Pons (tissue), 1 donor: Measurements from ENCODE around the gene SUMO4.
"Not testable (repeated sequence)": the region's sequence is repeated elsewhere in the genome, so short reads cannot be mapped to it uniquely, and the experiment has no call there.

Source experiments
- DNase-seq: peaks from one replicate; pipeline ENCODE4 v3.0.0-alpha.2; 2016; ENCODE audit warnings: low spot score

The SUMO4 gene

DNA sequence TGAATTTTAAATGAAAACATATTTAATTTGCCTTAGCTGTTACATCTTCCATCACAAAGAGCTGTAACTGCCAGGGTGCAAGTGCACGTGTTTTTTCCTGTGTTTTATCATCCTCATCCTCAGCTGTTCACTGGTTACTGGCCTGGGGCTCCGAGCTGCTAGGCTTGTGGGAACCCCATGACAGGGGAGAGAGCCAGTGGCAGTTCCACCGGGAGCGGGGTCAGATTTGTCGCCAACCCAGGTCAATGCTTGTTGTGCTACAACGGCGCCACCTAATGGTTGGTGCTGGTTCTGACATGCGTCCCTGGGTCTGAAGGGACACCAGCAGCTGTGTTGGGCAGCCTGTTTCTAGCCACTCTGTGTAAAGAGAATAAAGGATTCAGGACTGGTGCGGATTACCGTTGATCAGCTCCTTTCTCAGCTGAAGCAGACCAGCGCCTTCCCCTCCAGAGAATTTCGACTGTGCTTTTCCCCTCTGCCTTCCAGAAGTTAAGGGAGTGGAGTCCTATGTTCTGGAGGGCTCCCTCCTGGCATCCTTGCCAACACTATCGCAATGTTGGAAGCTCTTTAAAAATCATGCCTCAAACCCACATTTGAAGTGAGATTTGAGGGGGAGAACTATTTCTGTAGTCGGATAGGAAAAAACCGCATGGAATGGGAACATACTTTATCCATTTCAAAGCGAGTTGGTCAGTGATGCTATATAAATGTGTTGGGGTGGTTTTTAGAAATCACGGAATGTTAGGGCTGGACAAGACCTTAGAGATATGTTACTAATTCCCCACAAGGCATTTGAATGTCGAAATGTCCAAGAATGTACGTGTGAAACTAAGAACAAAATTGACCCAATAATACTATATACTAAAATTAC, 32.1 kb downstream of the SUMO4 start:
- peak; percentile 91 for DNase-seq

DNA sequence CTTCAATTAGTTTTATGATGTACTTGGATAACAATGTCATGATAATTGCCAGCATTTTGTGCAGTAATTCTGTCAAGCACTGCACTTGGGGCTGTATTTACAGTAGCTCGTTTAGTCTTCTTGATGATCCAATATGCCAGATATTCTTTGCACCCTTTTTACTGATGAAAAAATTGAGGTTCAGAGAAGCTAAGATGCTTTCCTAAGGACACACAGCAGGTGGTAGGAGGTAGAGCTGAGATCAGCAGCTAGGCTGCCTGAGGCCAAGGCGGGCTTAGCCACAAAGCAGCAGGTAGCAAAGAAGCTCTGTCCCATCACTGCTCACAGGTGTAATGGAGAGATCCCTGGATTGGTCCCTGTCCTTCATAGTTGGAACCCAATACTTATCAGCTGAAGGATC, 33.3 kb downstream of the SUMO4 start:
- DNase-seq = no peak

DNA sequence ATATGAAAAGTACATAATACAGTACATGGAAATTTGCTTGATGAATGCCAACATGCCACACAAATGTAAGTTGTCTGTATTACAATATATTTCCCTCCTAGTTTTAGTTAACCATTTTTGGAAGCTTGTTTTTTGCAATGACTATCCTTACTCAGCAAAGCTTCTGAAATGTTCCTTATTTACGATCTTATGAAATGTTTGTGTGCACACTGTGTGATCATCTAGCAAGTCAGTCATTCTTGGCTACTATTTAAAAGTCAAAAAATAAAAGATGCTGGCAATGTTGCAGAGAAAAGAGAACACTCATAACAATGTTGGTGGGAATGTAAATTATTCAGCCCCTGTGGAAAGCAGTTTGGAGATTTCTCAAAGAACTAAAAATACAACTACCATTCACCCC, 33.8 kb downstream of the SUMO4 start:
- no peak for DNase-seq

DNA sequence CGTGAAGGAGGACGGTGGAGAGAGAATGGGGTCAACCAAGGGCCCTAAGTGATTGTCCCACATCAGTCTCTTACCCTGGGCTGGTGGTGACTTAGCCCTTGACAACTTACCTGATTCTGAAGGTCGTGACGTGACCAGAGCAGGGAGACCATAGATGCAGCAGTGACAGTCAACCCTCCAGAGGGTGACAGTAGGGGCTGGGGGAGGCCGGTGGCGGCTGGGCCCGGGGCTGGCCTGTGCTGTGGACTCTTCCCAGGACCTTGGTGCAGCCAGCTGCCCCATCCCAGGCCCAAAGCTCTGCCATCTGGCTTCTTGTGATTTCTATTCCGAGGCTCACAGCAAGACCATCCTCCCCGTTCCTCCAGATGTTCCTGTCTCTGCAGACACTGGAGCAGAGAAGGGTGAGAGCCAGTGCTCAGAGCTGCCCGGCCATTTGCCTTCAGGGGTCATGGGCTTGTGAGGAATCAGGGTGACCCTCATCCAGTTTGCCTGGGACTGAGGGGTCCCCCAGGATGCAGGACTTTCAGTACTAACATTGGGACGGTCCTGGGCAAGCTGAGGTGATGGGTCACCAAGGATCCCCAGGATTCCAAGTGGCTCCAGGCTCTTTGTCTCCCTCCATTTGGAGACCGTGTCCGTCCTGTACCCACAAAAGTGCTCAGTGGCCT, 36.0 kb downstream of the SUMO4 start:
- no peak for DNase-seq

DNA sequence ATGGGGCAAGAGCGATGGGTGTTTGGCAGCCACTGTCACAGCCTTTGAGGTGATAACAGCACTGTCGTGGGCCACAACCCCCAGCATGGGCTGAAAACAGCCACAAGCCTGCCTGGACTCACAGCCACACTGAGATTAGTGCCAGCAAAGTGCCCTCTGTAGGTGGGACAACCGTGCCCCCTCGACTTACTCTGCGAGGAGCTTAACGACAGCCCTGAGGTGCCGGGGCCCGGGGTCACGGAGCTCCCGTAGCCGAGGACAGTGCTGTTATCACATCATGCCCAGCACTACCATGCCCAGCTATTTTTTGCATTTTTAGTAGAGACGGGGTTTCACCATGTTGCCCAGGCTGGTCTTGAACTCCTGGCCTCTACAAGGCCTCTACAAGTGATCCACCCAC, 36.6 kb downstream of the SUMO4 start:
- no peak for DNase-seq

DNA sequence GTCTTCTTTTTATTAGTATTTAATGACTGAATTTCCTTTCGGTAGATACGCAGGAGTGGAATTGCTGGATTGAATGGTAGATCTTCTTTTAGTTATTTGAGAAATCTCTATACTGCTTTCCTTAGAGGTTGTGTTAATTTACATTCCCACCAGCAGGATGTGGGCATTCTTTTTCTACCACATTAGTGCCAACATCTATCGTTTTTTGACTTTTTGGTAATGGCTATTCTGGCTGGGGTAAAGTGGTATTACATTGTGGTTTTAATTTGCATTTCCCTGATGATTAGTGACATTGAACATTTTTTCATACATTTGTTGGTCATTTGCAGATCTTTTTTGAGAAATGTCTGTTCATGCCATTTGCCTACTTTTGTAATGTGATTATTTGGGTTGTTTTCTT, 37.1 kb downstream of the SUMO4 start:
- no peak for DNase-seq

DNA sequence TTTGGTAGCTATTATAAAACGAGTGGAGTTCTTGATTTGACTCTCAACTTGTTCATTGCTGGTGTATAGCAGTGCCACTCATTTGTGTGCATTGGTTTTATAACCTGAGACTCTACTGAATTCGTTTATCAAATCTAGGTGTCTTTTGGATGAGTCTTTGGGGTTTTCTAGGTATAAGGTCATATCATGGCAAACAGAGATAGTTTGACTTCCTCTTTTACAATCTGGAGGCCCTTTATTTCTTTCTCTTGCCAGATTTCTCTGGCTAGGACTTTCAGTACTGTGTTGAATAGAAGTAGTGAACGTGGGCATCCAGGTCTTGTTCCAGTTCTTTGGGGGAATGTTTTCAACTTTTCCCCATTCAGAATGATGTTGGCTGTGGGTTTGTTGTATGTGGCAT, 38.8 kb downstream of the SUMO4 start:
- no peak for DNase-seq

DNA sequence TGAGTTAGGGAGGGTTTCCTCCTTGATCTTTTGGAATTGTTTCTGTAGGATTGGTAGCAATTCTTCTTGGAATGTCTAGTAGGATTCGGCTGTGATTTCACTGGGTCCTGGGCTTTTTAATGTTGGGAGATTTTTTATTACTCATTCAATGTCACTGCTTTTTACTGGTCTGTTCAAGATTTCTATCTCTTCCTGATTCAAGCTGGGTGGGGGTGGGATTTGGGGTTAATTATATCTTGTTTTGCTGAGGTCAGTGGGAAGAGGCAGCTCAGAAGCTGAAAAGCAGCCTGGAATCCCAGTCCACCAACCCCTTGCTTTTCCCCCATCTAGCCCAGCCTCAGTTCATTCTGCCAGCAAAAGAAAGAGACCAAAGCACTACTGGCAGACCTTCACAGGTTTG, 39.6 kb downstream of the SUMO4 start:
- no peak for DNase-seq

DNA sequence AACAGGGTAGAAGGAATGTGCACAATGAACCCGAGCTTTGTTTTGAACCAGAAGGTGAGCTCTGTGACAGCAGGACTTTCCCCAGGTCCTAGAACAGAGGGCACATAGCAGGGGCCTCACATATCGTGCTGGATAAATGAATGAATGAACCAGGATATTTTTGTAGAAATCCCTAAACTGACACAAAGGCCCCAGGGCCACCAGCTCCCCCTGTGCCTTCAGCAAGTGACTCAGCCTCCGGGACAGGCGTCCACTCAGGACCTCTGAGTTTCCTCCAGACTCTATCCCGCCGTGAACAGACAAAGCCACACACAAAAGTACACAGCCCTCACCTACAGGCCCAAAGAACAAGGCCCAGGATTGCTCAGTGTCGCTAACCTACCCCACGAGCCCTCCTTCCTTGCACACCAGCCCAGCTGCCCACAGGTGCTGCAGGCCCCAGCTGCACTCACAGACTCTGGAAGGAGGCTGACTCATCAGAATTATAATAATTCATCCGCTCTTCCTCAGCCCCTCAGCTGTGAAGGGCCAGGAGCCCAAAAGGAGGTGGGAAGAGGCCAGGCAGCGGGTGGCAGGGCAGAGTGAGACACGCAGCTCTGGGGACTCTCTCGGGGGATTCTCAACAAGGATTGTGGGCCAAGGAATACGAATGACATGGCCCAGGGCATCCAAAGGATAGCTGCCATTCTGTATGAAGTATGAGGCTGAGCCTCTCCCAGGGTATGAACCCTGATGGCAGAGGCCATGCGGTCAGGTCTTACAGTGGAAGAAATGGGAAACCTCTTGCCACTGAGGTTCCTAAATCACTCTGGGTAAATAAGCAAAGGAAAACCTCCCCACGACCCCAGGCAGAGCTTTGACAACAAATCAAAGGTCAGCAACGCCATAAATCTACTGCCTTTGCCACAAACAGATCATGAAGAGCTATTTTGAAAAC, 40.9 kb downstream of the SUMO4 start:
- no peak for DNase-seq

DNA sequence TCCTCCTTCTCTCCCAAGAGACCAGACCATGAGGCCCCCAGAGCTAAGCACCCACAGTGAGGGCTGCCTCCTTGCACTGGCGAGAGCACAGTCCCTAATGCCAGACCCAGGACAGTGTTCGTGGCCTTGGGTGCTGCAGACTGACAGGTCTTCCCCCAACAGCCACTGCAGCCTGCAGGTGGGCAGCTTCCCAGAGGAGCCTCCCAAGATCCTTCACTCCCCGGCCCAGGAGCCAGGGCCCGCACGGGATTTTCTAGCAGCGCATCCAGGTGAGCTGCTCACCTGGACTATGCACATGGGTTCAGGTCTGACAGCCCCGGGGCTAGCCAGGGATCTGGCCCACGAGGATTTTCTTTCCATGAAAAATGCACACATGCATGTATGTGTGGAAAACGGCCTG, 41.7 kb downstream of the SUMO4 start:
- DNase-seq = no peak

DNA sequence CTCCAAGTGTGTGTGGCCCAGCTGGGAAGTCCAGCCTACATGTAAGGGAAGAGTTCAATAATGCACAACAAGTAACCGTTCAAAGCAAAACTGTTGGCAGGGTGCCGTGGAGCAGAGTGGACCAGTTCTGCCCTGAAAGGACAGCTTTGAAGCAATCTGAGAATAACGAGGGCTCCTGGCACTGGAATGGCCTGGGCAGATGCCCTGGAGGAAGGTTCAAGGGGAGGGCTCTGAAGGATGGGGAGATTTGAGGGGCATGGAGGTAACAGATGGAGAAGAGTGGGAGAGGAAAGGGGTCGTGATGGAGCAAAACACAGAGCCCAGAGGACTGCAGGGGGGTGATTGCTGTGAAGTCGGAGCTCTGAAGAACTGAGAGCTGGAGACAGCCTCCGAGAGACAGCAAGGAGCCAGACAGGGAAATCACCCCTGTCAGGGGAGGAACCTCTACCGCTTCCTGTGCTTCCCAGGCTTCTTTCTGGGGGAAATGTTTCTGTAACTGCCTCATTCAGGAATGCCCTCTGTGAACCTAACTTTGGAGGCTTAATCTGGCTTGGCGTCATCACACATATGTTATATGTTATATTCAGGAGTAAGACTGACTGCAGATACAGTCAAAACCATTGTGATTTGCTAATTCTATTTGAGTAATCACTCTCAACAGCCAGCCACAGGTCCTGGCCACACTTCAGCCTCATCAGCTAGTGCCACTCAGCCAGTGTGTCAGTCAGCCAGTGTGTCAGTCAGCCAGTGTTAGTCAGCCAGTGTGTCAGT, 43.5 kb downstream of the SUMO4 start:
- DNase-seq = peak; percentile 54

DNA sequence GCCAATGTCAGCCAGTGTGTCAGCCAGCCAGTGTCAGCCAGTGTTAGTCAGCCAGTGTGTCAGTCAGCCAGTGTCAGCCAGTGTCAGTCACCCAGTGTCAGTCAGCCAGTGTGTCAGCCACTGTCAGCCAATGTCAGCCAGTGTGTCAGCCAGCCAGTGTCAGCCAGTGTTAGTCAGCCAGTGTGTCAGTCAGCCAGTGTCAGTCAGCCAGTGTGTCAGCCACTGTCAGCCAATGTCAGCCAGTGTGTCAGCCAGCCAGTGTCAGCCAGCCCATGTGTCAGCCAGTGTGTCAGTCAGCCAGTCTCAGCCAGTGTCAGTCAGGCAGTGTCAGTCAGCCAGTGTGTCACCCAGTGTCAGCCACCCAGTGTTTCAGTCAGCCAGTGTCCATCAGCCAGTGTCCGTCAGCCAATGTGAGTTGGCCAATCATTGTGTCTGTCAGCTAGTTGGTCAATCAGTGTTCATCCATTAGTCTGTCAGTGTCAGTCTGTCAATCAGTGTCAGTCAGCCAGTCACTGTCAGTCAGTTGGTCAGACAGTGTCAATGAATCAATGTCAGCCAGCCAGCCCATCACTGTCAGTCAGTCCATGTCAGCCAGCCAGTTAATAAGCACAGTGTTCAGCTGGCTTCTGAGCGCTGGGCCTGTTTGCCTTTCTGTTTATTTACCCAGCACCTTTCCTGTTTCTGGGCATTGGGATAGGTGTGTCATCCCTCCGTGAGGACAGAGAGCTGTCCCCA, 44.5 kb downstream of the SUMO4 start:
- not testable (repeated sequence) for DNase-seq

DNA sequence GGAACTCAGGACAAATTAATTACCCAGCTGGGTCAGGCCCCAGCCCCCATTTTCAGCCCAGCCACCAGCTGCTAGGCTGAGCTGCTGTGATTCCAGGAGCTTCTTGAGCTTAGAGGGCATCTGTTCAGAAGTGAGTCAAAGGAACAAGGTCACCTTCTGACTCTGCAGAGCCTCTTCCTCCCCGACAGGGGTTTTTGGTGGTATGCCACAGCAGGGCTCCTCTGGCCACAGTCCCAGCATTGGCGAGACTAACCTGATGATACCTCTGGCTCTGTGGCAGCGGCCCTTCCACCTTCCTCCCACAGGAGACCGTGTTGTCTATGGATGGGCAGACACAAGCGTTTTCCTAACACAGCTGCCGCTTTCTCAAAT, 45.0 kb downstream of the SUMO4 start:
- no peak for DNase-seq

DNA sequence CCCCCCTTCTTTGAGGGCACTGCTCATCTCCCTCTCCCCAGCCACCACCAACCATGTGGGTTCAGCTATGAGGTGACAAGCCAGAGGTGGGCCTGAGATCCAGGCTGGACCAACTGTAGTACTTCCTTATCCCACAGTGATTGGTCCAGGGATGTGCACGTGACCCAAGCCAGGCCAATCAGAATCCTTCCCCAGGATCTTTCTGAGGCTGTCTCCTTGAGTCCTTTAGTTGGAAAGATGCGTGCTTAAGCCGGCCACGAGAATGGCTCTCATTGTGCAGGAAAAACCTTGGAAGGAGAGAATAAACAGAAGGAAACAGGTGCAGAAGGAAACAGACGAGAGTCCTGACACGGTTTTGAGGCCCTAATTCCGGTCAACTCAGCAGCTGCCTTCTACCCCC, 45.5 kb downstream of the SUMO4 start:
- DNase-seq = no peak

DNA sequence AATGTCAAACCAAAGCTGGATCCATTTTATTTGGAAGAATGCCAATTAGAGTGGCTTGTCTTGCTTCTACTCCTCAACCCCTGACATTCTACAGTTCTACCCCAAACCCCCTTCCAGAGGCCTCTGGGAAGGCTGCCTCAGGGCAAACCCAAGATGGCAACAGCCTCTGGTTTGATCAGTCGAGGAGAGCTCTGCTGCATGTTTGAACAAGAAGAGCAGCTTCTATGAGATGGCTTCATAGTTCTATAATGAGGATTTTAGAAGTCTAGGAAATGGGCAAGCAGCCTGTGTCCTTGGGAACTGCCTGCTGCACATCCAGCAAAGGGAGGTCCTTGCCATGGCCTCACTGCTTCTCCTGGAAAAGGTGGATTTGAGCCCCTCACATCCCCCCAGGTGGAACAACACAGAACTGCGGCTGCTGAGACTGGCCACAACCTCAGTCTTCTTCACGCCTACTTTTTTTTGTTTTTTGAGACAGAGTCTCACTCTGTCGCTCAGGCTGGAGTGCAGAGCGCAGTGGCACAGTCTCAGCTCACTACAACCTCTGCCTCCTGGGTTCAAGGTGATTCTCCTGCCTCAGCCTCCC, 46.8 kb downstream of the SUMO4 start:
- DNase-seq = no peak

DNA sequence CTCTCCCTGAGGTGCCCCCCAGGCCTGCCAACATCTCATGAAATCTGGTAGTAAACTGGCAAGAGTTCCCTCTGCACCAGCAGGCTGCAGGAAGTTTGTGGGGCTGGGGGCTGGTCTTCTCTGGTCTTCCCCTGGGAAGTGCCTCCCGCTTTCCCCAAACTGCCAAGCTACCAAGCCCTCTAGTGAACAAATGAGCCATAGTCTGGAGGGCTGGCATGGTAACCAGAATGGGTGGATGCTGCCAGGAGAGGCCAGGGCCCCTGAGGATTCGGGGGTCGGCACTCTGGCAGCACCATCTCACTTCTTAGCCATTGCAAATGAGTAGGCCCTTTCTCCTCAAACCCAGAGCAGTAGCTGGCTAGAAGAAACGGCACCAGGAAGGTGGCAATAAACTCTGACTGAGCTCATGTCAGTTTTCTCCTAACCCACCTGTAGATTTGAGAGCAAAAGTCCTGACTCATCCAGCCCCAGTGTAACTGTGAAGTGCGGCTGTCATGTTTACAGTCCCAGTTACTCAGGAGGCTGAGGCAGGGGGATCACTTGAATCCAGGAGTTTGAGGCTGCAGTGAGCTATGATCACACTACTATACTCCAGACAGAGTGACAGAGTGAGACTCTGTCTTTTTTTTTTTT, 48.9 kb downstream of the SUMO4 start:
- no peak for DNase-seq

DNA sequence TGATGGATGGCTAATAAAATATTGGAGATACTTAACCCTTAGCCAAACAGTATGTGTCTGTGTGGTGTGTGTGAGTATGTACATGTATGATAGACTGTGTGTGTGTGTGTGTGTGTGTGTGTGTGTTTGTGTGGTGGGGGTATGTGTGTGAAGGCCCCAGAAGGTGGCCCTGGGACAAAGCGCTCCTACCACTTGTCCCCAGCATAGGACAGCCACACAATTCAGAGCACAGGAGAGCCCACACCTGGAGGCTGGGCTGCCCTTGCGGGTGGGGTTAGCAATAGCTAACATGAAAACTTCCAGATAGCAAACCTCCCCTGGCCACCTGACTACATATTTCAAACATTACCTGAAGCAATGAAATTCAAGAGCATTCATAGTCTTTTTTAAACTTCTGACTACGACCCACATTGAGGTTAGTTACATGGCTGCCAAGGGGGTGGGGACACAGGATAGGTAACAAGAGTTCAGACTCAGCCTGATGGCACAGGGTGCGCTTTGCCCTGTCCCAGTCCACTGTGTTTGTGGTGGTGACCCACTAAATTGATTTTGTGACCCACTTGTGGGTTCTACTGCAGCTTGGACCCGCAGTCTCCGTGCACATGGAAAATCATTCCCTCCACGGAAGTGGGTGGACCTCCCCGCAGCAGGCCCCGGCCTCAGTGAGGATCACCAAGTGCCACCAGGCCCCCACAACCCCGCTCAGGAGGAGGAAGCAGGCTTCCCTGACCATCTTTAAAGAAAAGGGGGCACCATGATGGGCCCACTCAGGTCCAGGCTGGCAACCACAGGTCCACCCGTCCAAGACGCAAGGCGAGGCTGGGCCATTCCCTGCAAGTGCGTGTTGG, 50.0 kb downstream of the SUMO4 start:
- DNase-seq = no peak
